Uterus (tissue), 4 donors: ENCODE results near the gene JAK1. TPM values are rescaled to one million over a fixed set of nuclear protein-coding genes. Genes with fewer than 3 reads are reported as not detected.

ENCODE experiments used
- DNase-seq, 2 donors: peaks; one replicate each; pipeline ENCODE4 v3.0.0-alpha.2; 2019 to 2020
- H3K27ac ChIP-seq, 2 donors: fragments of 200-600 bp; sonication (generic); 1 replicate in 1 of 2; 2 replicates in 1 of 2; pipeline ENCODE4 v1.5.1; 2016 to 2018
- H3K27me3 ChIP-seq, 2 donors: fragments of 200-600 bp; sonication (generic); one replicate each; pipeline ENCODE4 v1.5.1; 2018 to 2019; ENCODE audit warnings: control low read depth in 1 of 2
- H3K36me3 ChIP-seq, 2 donors: fragments of 200-600 bp; sonication (generic); one replicate each; pipeline ENCODE4 v1.5.1; 2019; ENCODE audit warnings: control low read depth in 1 of 2
- H3K4me1 ChIP-seq, 2 donors: fragments of 200-600 bp; sonication (generic); one replicate each; pipeline ENCODE4 v1.5.1; 2018 to 2019; ENCODE audit warnings: control low read depth in 1 of 2
- H3K4me3 ChIP-seq, 2 donors: fragments of 200-600 bp; sonication (generic); 1 replicate in 1 of 2; 2 replicates in 1 of 2; pipeline ENCODE4 v1.5.1; 2018 to 2019; ENCODE audit warnings: mild to moderate bottlenecking in 1 of 2
- H3K9me3 ChIP-seq, 2 donors: fragments of 200-600 bp; sonication (generic); one replicate each; pipeline ENCODE4 v1.5.1; 2019; ENCODE audit warnings: control low read depth in 1 of 2
- POLR2A ChIP-seq, 2 donors: fragments of 450-650 bp; IDR thresholded peaks; one replicate each; pipeline ENCODE4 v1.6.1; 2016; ENCODE audit warnings: antibody characterized with exemption in 2 of 2, mild to moderate bottlenecking in 1 of 2, moderate library complexity in 1 of 2
- intact Hi-C: fragments of 100-400 bp; cut with DNase I; formaldehyde crosslinking; loops from one replicate; pipeline ENCODE4 v1.15.1; 2023; ENCODE audit warnings: low total_unique reads
- total RNA-seq, 4 donors: library from RNA; depleted of rRNA in 3 of 4; stranded (reverse); fragments of >200 nt in 3 of 4; gene quantifications; one replicate each; pipeline versions ENCODE4 v1.1.0 to v1.2.4, GENCODE V29; 2014 to 2023
- TF ChIP-seq, protein P1 (sequence below), 4 experiments: fragments of 200-600 bp in 2 of 4; fragments of 450-650 bp in 2 of 4; sonication (generic) in 2 of 4; IDR thresholded peaks; one replicate each; pipeline ENCODE4 v1.5.1; 2016 to 2019; ENCODE audit warnings: antibody characterized with exemption in 4 of 4, mild to moderate bottlenecking in 2 of 4, moderate library complexity in 1 of 4
- donor health status: DM: yes; HTN: yes; CAD: no.

JAK1 gene
- total RNA-seq, 4 donors from 2014 or later = 70.9 to 136 (median 125) TPM

DNA sequence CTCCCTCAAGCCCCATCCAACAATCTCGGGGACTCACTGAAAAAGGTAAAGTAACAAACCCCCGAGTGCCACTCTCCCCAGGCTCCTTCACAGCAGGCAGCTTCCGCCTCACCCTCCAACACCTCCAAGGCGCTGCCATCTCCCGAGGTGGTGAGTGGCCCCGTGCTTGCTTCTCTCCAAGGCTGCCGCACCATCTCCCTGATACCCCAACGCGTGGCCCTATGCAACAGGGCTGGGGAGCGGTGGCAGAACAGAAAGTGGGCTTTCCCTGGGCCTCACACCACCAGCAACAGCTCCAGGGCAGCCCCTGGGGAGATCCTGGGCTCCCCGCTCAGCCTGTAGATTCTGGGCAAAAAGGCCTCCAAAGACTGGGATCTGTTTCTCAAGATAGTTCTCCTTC, 116.4 kb downstream of the JAK1 start:
- no peaks in the 10 kb centered on the region for H3K36me3 ChIP-seq
- no peaks in the 10 kb centered on the region for H3K27me3 ChIP-seq
- no peak for TF ChIP-seq POLR2A (IDR thresholded peaks at IDR 0.05)
- TF ChIP-seq, protein P1, sequence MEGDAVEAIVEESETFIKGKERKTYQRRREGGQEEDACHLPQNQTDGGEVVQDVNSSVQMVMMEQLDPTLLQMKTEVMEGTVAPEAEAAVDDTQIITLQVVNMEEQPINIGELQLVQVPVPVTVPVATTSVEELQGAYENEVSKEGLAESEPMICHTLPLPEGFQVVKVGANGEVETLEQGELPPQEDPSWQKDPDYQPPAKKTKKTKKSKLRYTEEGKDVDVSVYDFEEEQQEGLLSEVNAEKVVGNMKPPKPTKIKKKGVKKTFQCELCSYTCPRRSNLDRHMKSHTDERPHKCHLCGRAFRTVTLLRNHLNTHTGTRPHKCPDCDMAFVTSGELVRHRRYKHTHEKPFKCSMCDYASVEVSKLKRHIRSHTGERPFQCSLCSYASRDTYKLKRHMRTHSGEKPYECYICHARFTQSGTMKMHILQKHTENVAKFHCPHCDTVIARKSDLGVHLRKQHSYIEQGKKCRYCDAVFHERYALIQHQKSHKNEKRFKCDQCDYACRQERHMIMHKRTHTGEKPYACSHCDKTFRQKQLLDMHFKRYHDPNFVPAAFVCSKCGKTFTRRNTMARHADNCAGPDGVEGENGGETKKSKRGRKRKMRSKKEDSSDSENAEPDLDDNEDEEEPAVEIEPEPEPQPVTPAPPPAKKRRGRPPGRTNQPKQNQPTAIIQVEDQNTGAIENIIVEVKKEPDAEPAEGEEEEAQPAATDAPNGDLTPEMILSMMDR (IDR thresholded peaks at IDR 0.05) = no peak

DNA sequence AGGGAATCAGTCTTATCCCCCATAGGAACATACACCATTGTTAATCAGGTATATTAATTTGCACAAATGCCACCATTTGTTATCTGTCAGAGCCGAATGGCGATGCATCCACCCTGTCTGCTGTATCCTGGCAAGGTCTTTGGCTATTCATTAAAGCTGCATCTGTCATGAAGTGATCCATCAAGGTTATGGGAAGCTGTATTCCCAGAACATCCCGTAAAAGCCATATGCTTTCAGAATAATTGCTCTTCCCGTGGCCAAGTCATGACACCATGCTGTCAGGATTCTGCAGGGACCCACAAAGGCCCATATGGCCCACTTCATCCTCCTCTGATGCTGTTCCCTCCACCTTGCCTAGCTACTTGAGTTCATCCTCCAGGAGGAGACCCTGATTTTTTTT, 117.5 kb downstream of the JAK1 start:
- no peak for TF ChIP-seq POLR2A (IDR thresholded peaks at IDR 0.05)
- intact Hi-C loops = no loop called here
- H3K27ac ChIP-seq = no peak overlapping the region

More for the DNA sequence above, 116.4 kb downstream of the JAK1 start:
- intact Hi-C loops = no loop called here
- no peaks in the 10 kb centered on the region for H3K9me3 ChIP-seq
- DNase-seq = no peak
- H3K27ac ChIP-seq = no peak overlapping the region
- H3K4me1 ChIP-seq = no peaks in the 10 kb centered on the region
- H3K4me3 ChIP-seq = no peak overlapping the region

DNA sequence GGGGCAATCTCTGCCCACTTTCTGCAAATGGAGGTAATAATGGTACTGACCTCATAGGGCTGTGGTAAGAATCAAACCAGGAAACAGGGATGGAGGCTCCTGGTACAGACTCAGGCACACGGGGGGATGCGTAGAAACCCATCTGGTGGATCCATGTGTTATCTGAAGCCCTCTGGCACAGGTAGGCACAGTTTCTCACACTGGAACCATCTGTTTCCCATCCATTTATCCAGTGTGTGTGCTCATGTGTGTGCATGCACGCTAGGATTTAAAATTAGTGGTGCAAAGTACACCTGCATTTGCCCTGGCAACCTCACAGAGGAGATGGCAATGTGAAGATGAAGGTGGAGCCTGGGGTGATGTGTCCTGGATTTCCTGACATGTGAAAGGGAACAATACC, 118.2 kb downstream of the JAK1 start:
- DNase-seq = no peak
- Histone ChIP-seq H3K27me3 (no peaks in the 10 kb centered on the region), H3K9me3 (no peaks in the 10 kb centered on the region), H3K4me1 (no peaks in the 10 kb centered on the region), H3K4me3 (no peak overlapping the region), H3K36me3 (no peaks in the 10 kb centered on the region), H3K27ac (no peak overlapping the region)
- intact Hi-C loops = no loop called here
- TF ChIP-seq POLR2A (IDR thresholded peaks at IDR 0.05) = no peak
- TF ChIP-seq, protein P1 (IDR thresholded peaks at IDR 0.05) = no peak

More for the DNA sequence above, 117.5 kb downstream of the JAK1 start:
- Histone ChIP-seq H3K9me3 (no peaks in the 10 kb centered on the region), H3K4me1 (no peaks in the 10 kb centered on the region), H3K4me3 (no peak overlapping the region), H3K27me3 (no peaks in the 10 kb centered on the region), H3K36me3 (no peaks in the 10 kb centered on the region)
- DNase-seq = no peak

GRCh38 chr1:64847666-64848065, 118.7 kb downstream of the JAK1 start:
- H3K36me3 ChIP-seq = no peaks in the 10 kb centered on the region
- no peak overlapping the region for H3K4me3 ChIP-seq
- no peaks in the 10 kb centered on the region for H3K4me1 ChIP-seq
- no peak overlapping the region for H3K27ac ChIP-seq
- no peaks in the 10 kb centered on the region for H3K9me3 ChIP-seq
- intact Hi-C loops = no loop called here
- DNase-seq = no peak
- no peaks in the 10 kb centered on the region for H3K27me3 ChIP-seq
- TF ChIP-seq, protein P1 (IDR thresholded peaks at IDR 0.05) = no peak
- no peak for TF ChIP-seq POLR2A (IDR thresholded peaks at IDR 0.05)

GRCh38 chr1:64846573-64847430, 119.5 kb downstream of the JAK1 start:
- intact Hi-C loops = no loop called here
- Histone ChIP-seq H3K36me3 (no peaks in the 10 kb centered on the region), H3K4me1 (no peaks in the 10 kb centered on the region), H3K9me3 (no peaks in the 10 kb centered on the region), H3K27me3 (no peaks in the 10 kb centered on the region), H3K4me3 (no peak overlapping the region), H3K27ac (no peak overlapping the region)
- DNase-seq = no peak
- TF ChIP-seq, protein P1 (IDR thresholded peaks at IDR 0.05) = no peak
